ENCODE results near the gene ERC1.
"Not testable (repeated sequence)": the region's sequence is repeated elsewhere in the genome, so short reads cannot be mapped to it uniquely, and the experiment has no call there.

The ERC1 gene

GRCh38 chr12:988646-989045 is 2.4 kb upstream of the ERC1 start:
- no peak for DNase-seq (ENCODE audit: low spot score)

GRCh38 chr12:989051-989450 is 2.0 kb upstream of the ERC1 start:
- DNase-seq (ENCODE audit: low spot score) = no peak

- DNase-seq (ENCODE audit: low spot score) = no peak
Observed at GRCh38 chr12:989751-990660, 1.0 kb upstream of the ERC1 start.

- no peak for DNase-seq (ENCODE audit: low spot score)
Observed at GRCh38 chr12:991350-992333, 619 bp downstream of the ERC1 start.

- no peak for DNase-seq (ENCODE audit: low spot score)
Observed at GRCh38 chr12:992647-993046, 1.6 kb downstream of the ERC1 start.

- DNase-seq (ENCODE audit: low spot score) = no peak
Observed at GRCh38 chr12:996881-997280, 5.9 kb downstream of the ERC1 start.

- no peak for DNase-seq (ENCODE audit: low spot score)
Observed at GRCh38 chr12:997505-997904, 6.5 kb downstream of the ERC1 start.

- no peak for DNase-seq (ENCODE audit: low spot score)
Observed at GRCh38 chr12:998020-998874, 7.2 kb downstream of the ERC1 start.

- not testable (repeated sequence) for DNase-seq (ENCODE audit: low spot score)
Observed at GRCh38 chr12:999736-1000135, 8.7 kb downstream of the ERC1 start.

GRCh38 chr12:1001507-1001906 is 10.5 kb downstream of the ERC1 start:
- DNase-seq (ENCODE audit: low spot score) = no peak

- no peak for DNase-seq (ENCODE audit: low spot score)
Observed at GRCh38 chr12:1003600-1004271, 12.7 kb downstream of the ERC1 start.

GRCh38 chr12:1006255-1006654 is 15.2 kb downstream of the ERC1 start:
- no peak for DNase-seq (ENCODE audit: low spot score)

- DNase-seq (ENCODE audit: low spot score) = no peak
Observed at GRCh38 chr12:1007276-1007675, 16.3 kb downstream of the ERC1 start.

GRCh38 chr12:1007994-1008393 is 17.0 kb downstream of the ERC1 start:
- DNase-seq (ENCODE audit: low spot score) = no peak

GRCh38 chr12:1011091-1011490 is 20.1 kb downstream of the ERC1 start:
- no peak for DNase-seq (ENCODE audit: low spot score)

- no peak for DNase-seq (ENCODE audit: low spot score)
Observed at GRCh38 chr12:1013618-1014489, 22.8 kb downstream of the ERC1 start.

GRCh38 chr12:1019283-1019682 is 28.3 kb downstream of the ERC1 start:
- DNase-seq (ENCODE audit: low spot score) = no peak

- no peak for DNase-seq (ENCODE audit: low spot score)
Observed at GRCh38 chr12:1020389-1020788, 29.4 kb downstream of the ERC1 start.

GRCh38 chr12:1022032-1022970 is 31.3 kb downstream of the ERC1 start:
- no peak for DNase-seq (ENCODE audit: low spot score)
